NT2/D1 (cell line): ENCODE results near the gene SOX4.

ENCODE experiments used
- SUZ12 ChIP-seq: IDR thresholded peaks from 2 replicates; pipeline ENCODE4 v1.6.1; 2011; ENCODE audit not compliant: insufficient read length, insufficient read depth; ENCODE audit errors: extremely low read depth
- YY1 ChIP-seq: IDR thresholded peaks from 2 replicates; pipeline ENCODE4 v1.6.1; 2011; ENCODE audit not compliant: insufficient read length, insufficient read depth
- ZNF274 ChIP-seq: IDR thresholded peaks from 2 replicates; pipeline ENCODE4 v1.6.1; 2011; ENCODE audit warnings: mild to moderate bottlenecking, low read depth, low read length

GRCh38 chr6:21601932-21602390, 8.4 kb downstream of the SOX4 start:
- TF ChIP-seq YY1 (no peak), SUZ12 (no peak), ZNF274 (no peak)
